ENCODE results near the gene CCDC18.

DNA sequence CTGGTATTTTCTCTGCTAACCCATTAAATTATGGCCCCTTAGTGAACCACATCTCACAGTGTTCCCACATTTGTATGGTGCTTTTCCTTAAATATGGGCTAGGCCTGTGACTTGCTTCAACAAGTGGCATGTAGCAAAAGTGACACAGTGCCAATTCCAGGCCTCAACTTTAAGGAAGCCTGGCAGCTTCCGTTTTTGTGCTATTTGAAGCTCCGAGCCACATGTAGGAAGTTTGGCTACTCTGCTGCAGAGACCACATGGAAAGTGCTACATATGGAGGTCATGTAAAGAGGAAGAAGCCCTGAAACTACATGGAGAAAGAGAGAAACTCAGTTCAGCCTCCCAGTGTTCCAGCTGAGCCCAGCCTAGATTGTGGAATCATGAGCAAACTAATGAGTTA is 136.7 kb downstream of the CCDC18 start:
- TF ChIP-seq, protein P1, sequence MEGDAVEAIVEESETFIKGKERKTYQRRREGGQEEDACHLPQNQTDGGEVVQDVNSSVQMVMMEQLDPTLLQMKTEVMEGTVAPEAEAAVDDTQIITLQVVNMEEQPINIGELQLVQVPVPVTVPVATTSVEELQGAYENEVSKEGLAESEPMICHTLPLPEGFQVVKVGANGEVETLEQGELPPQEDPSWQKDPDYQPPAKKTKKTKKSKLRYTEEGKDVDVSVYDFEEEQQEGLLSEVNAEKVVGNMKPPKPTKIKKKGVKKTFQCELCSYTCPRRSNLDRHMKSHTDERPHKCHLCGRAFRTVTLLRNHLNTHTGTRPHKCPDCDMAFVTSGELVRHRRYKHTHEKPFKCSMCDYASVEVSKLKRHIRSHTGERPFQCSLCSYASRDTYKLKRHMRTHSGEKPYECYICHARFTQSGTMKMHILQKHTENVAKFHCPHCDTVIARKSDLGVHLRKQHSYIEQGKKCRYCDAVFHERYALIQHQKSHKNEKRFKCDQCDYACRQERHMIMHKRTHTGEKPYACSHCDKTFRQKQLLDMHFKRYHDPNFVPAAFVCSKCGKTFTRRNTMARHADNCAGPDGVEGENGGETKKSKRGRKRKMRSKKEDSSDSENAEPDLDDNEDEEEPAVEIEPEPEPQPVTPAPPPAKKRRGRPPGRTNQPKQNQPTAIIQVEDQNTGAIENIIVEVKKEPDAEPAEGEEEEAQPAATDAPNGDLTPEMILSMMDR (IDR thresholded peaks at IDR 0.05), result no peak
- TF ChIP-seq POLR2AphosphoS5 (IDR thresholded peaks at IDR 0.05), result no peak
- TF ChIP-seq POLR2A (IDR thresholded peaks at IDR 0.05; ENCODE audit: low read depth), result no peak

Data from esophagus muscularis mucosa (tissue), 3 donors.